ENCODE results near the gene CNTNAP5. TPM values are rescaled to one million over a fixed set of nuclear protein-coding genes. Genes with fewer than 3 reads are reported as not detected.

Gene CNTNAP5
- total and polyA plus RNA-seq, 2 of the 8 experiments (the other 6 are each of a cell fraction or from before 2014, with no cell fraction given), result 0.11 to 0.76 TPM

DNA sequence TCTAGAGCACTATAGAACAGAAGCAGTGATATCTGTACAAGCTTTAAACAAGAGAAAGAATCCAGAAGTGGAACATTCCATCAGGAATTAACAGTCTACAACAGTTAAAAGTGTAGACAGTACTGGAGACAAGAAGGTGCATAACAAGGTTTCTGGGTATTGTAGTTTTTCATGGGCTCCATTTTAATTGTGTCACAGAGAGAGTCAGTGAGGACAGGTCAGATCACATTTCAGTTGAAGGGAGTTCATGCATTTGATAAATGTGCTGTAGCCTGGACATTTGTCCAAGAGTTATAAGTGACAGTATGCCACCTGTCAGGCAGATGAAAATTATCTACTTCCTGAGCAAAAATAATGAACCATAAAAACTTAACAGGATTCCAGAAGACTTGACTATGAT is 328.6 kb downstream of the CNTNAP5 start:
- Histone ChIP-seq H3K79me1 (ENCODE audit: low read depth, low read length) (no peaks in the 10 kb centered on the region), H3K9me3 (ENCODE audit: insufficient read depth in 2 of 2, low read depth in 1 of 2, low read length in 1 of 2) (no peaks in the 10 kb centered on the region), H3K9ac (replicated peaks in 1 of 4; ENCODE audit: extremely low read depth in 1 of 4, low read depth in 3 of 4, low read length in 3 of 4) (no peak overlapping the region), H2BK15ac (ENCODE audit: low read length) (no peak overlapping the region), H4K20me1 (replicated peaks in 1 of 2; ENCODE audit: control insufficient read depth in 1 of 2, insufficient read depth in 2 of 2, low read length in 2 of 2) (no peaks in the 10 kb centered on the region), H3K4ac (replicated peaks; ENCODE audit: insufficient read length, low read depth, low read length) (no peak overlapping the region), H3K27ac (ENCODE audit: low read depth, low read length) (no peak overlapping the region), H3K4me3 (ENCODE audit: extremely low read depth in 1 of 4, insufficient read depth in 2 of 4, low read depth in 3 of 4, low read length in 4 of 4) (no peak overlapping the region), H3K56ac (replicated peaks; ENCODE audit: insufficient read length, low read depth, low read length) (no peak overlapping the region), H3K4me2 (ENCODE audit: insufficient read depth in 1 of 2, low read depth in 2 of 2, low read length in 2 of 2) (no peak overlapping the region), H3K79me2 (ENCODE audit: control insufficient read depth in 1 of 2, insufficient read depth in 2 of 2, low read length in 2 of 2) (no peaks in the 10 kb centered on the region), H3K23ac (ENCODE audit: insufficient read length) (no peak overlapping the region), H2BK5ac (ENCODE audit: low read depth, low read length) (no peak overlapping the region), H2BK20ac (ENCODE audit: low read length) (no peak overlapping the region), H4K8ac (ENCODE audit: extremely low read depth, insufficient read depth, low read length) (no peak overlapping the region), H2BK12ac (ENCODE audit: low read depth, low read length) (no peak overlapping the region), H3K23me2 (ENCODE audit: low read depth, low read length) (no peaks in the 10 kb centered on the region), H3K27me3 (replicated peaks in 1 of 4; ENCODE audit: control insufficient read depth in 3 of 4, extremely low read depth in 1 of 4, insufficient read depth in 3 of 4, low read length in 3 of 4) (no peaks in the 10 kb centered on the region), H4K91ac (replicated peaks; ENCODE audit: insufficient read length, low read length) (no peak overlapping the region), H3K14ac (ENCODE audit: insufficient read length) (no peak overlapping the region), H3K4me1 (replicated peaks in 1 of 4; ENCODE audit: control insufficient read depth in 3 of 4, insufficient read depth in 4 of 4, low read length in 3 of 4) (no peaks in the 10 kb centered on the region), H3K18ac (ENCODE audit: extremely low read depth, low read length) (no peak overlapping the region), H4K5ac (ENCODE audit: insufficient read length, low read depth, low read length) (no peak overlapping the region), H2BK120ac (replicated peaks; ENCODE audit: low read depth, low read length) (no peak overlapping the region), H3K36me3 (ENCODE audit: control insufficient read depth in 2 of 4, insufficient read depth in 4 of 4, low read length in 3 of 4) (no peaks in the 10 kb centered on the region), H2AFZ (ENCODE audit: low read length) (no peak overlapping the region), H2AK5ac (ENCODE audit: low read depth, low read length) (no peak overlapping the region)
- CTCF ChIA-PET (ENCODE audit: partially characterized antibody), result interaction anchor here (1.1 to 1.6 kb wide), 3 partner anchors 18 to 28 kb away, joined by 3 to 4 read pairs (median 3); no protein-coding TSS in a partner anchor
- FAIRE-seq, result no peak
- peak; percentile 36; the same call in 1 of the 2 replicates for TF ChIP-seq SIX5 (IDR thresholded peaks at IDR 0.05; ENCODE audit: low read depth, low read length)
- TF ChIP-seq SP4 (IDR thresholded peaks at IDR 0.05; ENCODE audit: low read length), result no peak
- no peak for DNase-seq (ENCODE audit: low read depth in 1 of 2, low spot score in 2 of 2)
- POLR2A ChIA-PET (ENCODE audit: partially characterized antibody), result no interaction called here

All from H1 (cell line).